ENCODE measurements around the gene ABCD1. TPM values are rescaled to one million over a fixed set of nuclear protein-coding genes. Genes with fewer than 3 reads are reported as not detected.

Gene ABCD1
- total RNA-seq, 1 donor from 2014 or later: 27.2 TPM

GRCh38 chrX:153762626-153763173 is 38.0 kb downstream of the ABCD1 start:
- Mint-ChIP-seq H3K4me1 (ENCODE audit: low read depth, unreplicated experiment) (no peaks in the 10 kb centered on the region), H3K36me3 (ENCODE audit: low read depth, unreplicated experiment) (no peaks in the 10 kb centered on the region), H3K27ac (ENCODE audit: unreplicated experiment) (no peak overlapping the region), H3K4me3 (ENCODE audit: unreplicated experiment) (no peak overlapping the region), H3K27me3 (ENCODE audit: low read depth, unreplicated experiment) (peaks cover 2% of the 10 kb centered on the region), H3K9me3 (ENCODE audit: unreplicated experiment) (no peaks in the 10 kb centered on the region)
- H3K4me1 ChIP-seq (ENCODE audit: insufficient read depth, low read length): peaks cover 25% of the 10 kb centered on the region
- TF ChIP-seq EZH2 (IDR thresholded peaks at IDR 0.05; ENCODE audit: insufficient read depth, low read length) (no peak), CTCF (IDR thresholded peaks at IDR 0.05; ENCODE audit: insufficient read depth, low read depth, low read length) (no peak)
- peaks cover 5% of the 10 kb centered on the region for H4K20me1 ChIP-seq (ENCODE audit: insufficient read depth, low read length)
- H3K9me3 ChIP-seq (ENCODE audit: insufficient read depth, low read depth, low read length): no peaks in the 10 kb centered on the region
- no peak overlapping the region for H3K4me2 ChIP-seq (ENCODE audit: low read length)
- DNase-seq (ENCODE audit: low read depth): no peak
- H2AFZ ChIP-seq (ENCODE audit: low read depth, low read length): no peak overlapping the region
- no peak overlapping the region for H3K27ac ChIP-seq (ENCODE audit: low read depth, low read length)
- H3K79me2 ChIP-seq (ENCODE audit: insufficient read depth, low read length): no peaks in the 10 kb centered on the region
- H3K4me3 ChIP-seq (ENCODE audit: insufficient read depth, low read depth, low read length): no peak overlapping the region
- no peak for FAIRE-seq
- no peaks in the 10 kb centered on the region for H3K36me3 ChIP-seq (ENCODE audit: insufficient read depth, low read length)
- no peaks in the 10 kb centered on the region for H3K27me3 ChIP-seq (ENCODE audit: insufficient read depth, low read length)
- no peak overlapping the region for H3K9ac ChIP-seq (ENCODE audit: low read length)

GRCh38 chrX:153763298-153763932 is 38.8 kb downstream of the ABCD1 start:
- peak overlapping the region; percentile 40 for H3K4me3 Mint-ChIP-seq (ENCODE audit: unreplicated experiment)
- no peak overlapping the region for H2AFZ ChIP-seq (ENCODE audit: low read depth, low read length)
- DNase-seq (ENCODE audit: low read depth) (no peak), FAIRE-seq (no peak)
- H3K9me3 Mint-ChIP-seq (ENCODE audit: unreplicated experiment): no peaks in the 10 kb centered on the region
- TF ChIP-seq EZH2 (IDR thresholded peaks at IDR 0.05; ENCODE audit: insufficient read depth, low read length) (no peak), CTCF (IDR thresholded peaks at IDR 0.05; ENCODE audit: insufficient read depth, low read depth, low read length) (no peak)
- H3K27me3 ChIP-seq (ENCODE audit: insufficient read depth, low read length): no peaks in the 10 kb centered on the region
- no peaks in the 10 kb centered on the region for H3K36me3 ChIP-seq (ENCODE audit: insufficient read depth, low read length)
- no peak overlapping the region for H3K27ac ChIP-seq (ENCODE audit: low read depth, low read length)
- H3K27me3 Mint-ChIP-seq (ENCODE audit: low read depth, unreplicated experiment): peaks cover 2% of the 10 kb centered on the region
- H3K9ac ChIP-seq (ENCODE audit: low read length): no peak overlapping the region
- no peaks in the 10 kb centered on the region for H3K36me3 Mint-ChIP-seq (ENCODE audit: low read depth, unreplicated experiment)
- no peak overlapping the region for H3K4me2 ChIP-seq (ENCODE audit: low read length)
- no peaks in the 10 kb centered on the region for H3K79me2 ChIP-seq (ENCODE audit: insufficient read depth, low read length)
- peaks cover 5% of the 10 kb centered on the region for H4K20me1 ChIP-seq (ENCODE audit: insufficient read depth, low read length)
- no peak overlapping the region for H3K4me3 ChIP-seq (ENCODE audit: insufficient read depth, low read depth, low read length)
- no peak overlapping the region for H3K27ac Mint-ChIP-seq (ENCODE audit: unreplicated experiment)
- no peaks in the 10 kb centered on the region for H3K4me1 Mint-ChIP-seq (ENCODE audit: low read depth, unreplicated experiment)
- no peaks in the 10 kb centered on the region for H3K9me3 ChIP-seq (ENCODE audit: insufficient read depth, low read depth, low read length)
- H3K4me1 ChIP-seq (ENCODE audit: insufficient read depth, low read length): peaks cover 25% of the 10 kb centered on the region

All from astrocyte (in vitro differentiated cells and primary cell).